HepG2 (cell line): ENCODE measurements around the gene AJUBA. TPM values are rescaled to one million over a fixed set of nuclear protein-coding genes. Genes with fewer than 3 reads are reported as not detected.

Source experiments
- ATM ChIP-seq: fragments of 450-650 bp; IDR thresholded peaks from 2 replicates; pipeline ENCODE4 v1.7.1; 2017; ENCODE audit warnings: mild to moderate bottlenecking, borderline replicate concordance
- HOXA7 ChIP-seq: sonication (generic); formaldehyde crosslinking; IDR thresholded peaks from 2 replicates; pipeline ENCODE4 v1.8.1; 2022; ENCODE audit warnings: mild to moderate bottlenecking, missing genetic modification reagents, moderate library complexity
- JARID2 ChIP-seq: sonication (generic); formaldehyde crosslinking; IDR thresholded peaks from 2 replicates; pipeline ENCODE4 v1.8.1; 2023; ENCODE audit warnings: missing genetic modification reagents, inconsistent platforms; ENCODE audit not compliant: insufficient replicate concordance
- JUND ChIP-seq: sonication (generic); formaldehyde crosslinking; IDR thresholded peaks from 2 replicates; pipeline ENCODE4 v1.8.0; 2022; ENCODE audit warnings: mild to moderate bottlenecking, missing genetic modification reagents
- PAWR ChIP-seq: sonication (generic); formaldehyde crosslinking; IDR thresholded peaks from 2 replicates; pipeline ENCODE4 v1.4.0; 2020; ENCODE audit warnings: missing genetic modification reagents, mild to moderate bottlenecking, borderline replicate concordance
- PPARG ChIP-seq: conservative IDR thresholded peaks from 2 replicates; pipeline ENCODE4 v1.6.1; 2016; ENCODE audit warnings: missing biosample characterization, missing genetic modification reagents
- SAP130 ChIP-seq: IDR thresholded peaks from 2 replicates; pipeline ENCODE4 v1.6.1; 2016; ENCODE audit warnings: low read depth
- SMARCE1 ChIP-seq: fragments of 450-650 bp; IDR thresholded peaks from 2 replicates; pipeline ENCODE4 v1.6.1; 2017; ENCODE audit warnings: borderline replicate concordance
- THAP11 ChIP-seq: IDR thresholded peaks from 2 replicates; pipeline ENCODE4 v1.6.1; 2016; ENCODE audit warnings: missing biosample characterization, missing genetic modification reagents
- ZBTB20 ChIP-seq: sonication (generic); formaldehyde crosslinking; IDR thresholded peaks from 2 replicates; pipeline ENCODE4 v1.8.1; 2023; ENCODE audit warnings: missing genetic modification reagents, low read depth, mild to moderate bottlenecking, borderline replicate concordance
- ZFP1 ChIP-seq: IDR thresholded peaks from 2 replicates; pipeline ENCODE4 v1.6.1; 2016
- ZNF563 ChIP-seq: sonication (generic); formaldehyde crosslinking; IDR thresholded peaks from 2 replicates; pipeline ENCODE4 v1.8.0; 2022; ENCODE audit warnings: mild to moderate bottlenecking, moderate library complexity, missing genetic modification reagents
- ZNF605 ChIP-seq: sonication (generic); formaldehyde crosslinking; IDR thresholded peaks from 2 replicates; pipeline ENCODE4 v1.8.0; 2022; ENCODE audit warnings: mild to moderate bottlenecking, missing genetic modification reagents
- polyA plus RNA-seq, 8 experiments: library from polyadenylated mRNA; depleted of rRNA in 3 of 8; stranded (reverse) in 7 of 8; unstranded in 1 of 8; fragments of >200 nt; fragmentation: Illumina TruSeq in 4 of 8; extraction: Trizol in 4 of 8; gene quantifications; 2 replicates each; pipeline versions ENCODE4 v1.2.1 to v1.2.3, GENCODE V29; 2011 to 2016; ENCODE audit warnings: low read depth in 4 of 8, missing spikeins in 1 of 8, mixed read lengths in 1 of 8; ENCODE audit not compliant: insufficient read depth in 1 of 8
- total RNA-seq, 5 experiments: library from RNA; depleted of rRNA; stranded (reverse); fragments of >200 nt; fragmentation: Illumina TruSeq; extraction: Trizol; gene quantifications; 2 replicates each; pipeline ENCODE4 v1.2.3, GENCODE V29; 2016; ENCODE audit warnings: low read depth in 1 of 5
- TF ChIP-seq, protein P1 (sequence below), 2 experiments: sonication (generic) in 1 of 2; formaldehyde crosslinking in 1 of 2; IDR thresholded peaks; 2 replicates each; pipeline versions ENCODE4 v1.5.1 to v1.6.1; 2011 to 2020; ENCODE audit warnings: borderline replicate concordance in 1 of 2, low read depth in 1 of 2, low read length in 1 of 2, mild to moderate bottlenecking in 1 of 2, missing genetic modification reagents in 1 of 2, moderate library complexity in 1 of 2
- TF ChIP-seq, protein P2 (sequence below): sonication (generic); formaldehyde crosslinking; IDR thresholded peaks from 2 replicates; pipeline ENCODE4 v1.4.0; 2020; ENCODE audit warnings: low read depth, mild to moderate bottlenecking, missing genetic modification reagents
- TF ChIP-seq, protein P3 (sequence below): sonication (generic); formaldehyde crosslinking; IDR thresholded peaks from 2 replicates; pipeline ENCODE4 v1.4.0; 2020; ENCODE audit warnings: missing genetic modification reagents, mild to moderate bottlenecking, borderline replicate concordance
- TF ChIP-seq, protein P4 (sequence below), 2 experiments: IDR thresholded peaks; 2 replicates each; pipeline ENCODE4 v1.6.1; 2011 to 2012; ENCODE audit warnings: low read length in 2 of 2, borderline replicate concordance in 1 of 2, low read depth in 1 of 2, mild to moderate bottlenecking in 1 of 2, moderate library complexity in 1 of 2

Gene AJUBA
- total and polyA plus RNA-seq, 2 of the 13 experiments (the other 11 are each of a cell fraction or from before 2014, with no cell fraction given) = 157 to 241 TPM

DNA sequence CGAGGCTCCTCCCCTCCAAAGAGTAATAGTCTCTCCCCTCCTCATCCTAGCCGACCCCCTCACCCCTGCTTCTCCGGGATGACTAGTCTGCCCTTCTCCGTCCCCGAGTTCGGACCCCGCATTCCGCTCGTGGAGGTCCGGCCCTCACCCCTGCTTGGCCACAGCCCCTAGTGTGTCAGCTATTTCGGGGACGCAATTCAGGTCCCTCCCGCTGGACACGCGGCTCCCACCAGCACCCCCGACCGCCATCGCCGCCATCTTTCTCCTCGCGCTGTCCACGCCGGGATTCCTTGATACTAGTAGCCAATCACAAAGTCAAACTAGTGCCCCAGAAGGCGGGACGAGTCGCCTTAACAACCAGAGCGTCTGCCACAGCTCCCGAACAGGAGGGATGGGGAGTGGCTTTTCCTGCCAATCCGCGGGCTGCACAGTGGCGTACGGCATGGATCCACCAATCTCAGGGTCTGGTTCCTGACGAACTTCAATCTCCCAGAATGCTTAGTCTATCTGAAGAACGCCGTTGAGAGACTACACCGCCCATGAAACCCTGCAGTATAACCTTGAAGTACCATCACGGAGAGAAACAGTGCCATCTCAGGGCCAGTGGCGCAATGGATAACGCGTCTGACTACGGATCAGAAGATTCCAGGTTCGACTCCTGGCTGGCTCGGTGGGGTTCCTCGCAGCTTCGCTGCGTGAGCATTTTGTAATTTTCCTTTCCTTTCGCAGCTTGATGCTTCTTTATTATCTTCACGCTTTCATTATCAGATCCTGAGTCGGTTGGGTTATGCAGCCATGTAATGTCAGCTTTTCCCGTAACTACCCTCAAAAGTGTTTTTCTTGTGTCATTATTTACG lies 53.0 kb downstream of the AJUBA start, which contains the start of gene PRMT5 (continued):
- TF ChIP-seq, protein P1, sequence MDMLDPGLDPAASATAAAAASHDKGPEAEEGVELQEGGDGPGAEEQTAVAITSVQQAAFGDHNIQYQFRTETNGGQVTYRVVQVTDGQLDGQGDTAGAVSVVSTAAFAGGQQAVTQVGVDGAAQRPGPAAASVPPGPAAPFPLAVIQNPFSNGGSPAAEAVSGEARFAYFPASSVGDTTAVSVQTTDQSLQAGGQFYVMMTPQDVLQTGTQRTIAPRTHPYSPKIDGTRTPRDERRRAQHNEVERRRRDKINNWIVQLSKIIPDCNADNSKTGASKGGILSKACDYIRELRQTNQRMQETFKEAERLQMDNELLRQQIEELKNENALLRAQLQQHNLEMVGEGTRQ (IDR thresholded peaks at IDR 0.05; ENCODE audit: low read depth, low read length) = no peak
- TF ChIP-seq, protein P1 (CRISPR knock-in tag; IDR thresholded peaks at IDR 0.05; ENCODE audit: borderline replicate concordance) = no peak; the same call in 1 of the 2 replicates
- TF ChIP-seq SAP130 (CRISPR knock-in tag) = peak; percentile 99
- TF ChIP-seq ATM = no peak
- TF ChIP-seq SMARCE1 = no peak
- TF ChIP-seq ZNF605 (CRISPR knock-in tag) = peak; percentile 99
- peak; percentile 91 for TF ChIP-seq PPARG (CRISPR knock-in tag)
- TF ChIP-seq ZFP1 (CRISPR knock-in tag) = peak; percentile 97
- peak; percentile 95; the same call in 1 of the 2 replicates for TF ChIP-seq ZNF563 (CRISPR knock-in tag)
- TF ChIP-seq, protein P2, sequence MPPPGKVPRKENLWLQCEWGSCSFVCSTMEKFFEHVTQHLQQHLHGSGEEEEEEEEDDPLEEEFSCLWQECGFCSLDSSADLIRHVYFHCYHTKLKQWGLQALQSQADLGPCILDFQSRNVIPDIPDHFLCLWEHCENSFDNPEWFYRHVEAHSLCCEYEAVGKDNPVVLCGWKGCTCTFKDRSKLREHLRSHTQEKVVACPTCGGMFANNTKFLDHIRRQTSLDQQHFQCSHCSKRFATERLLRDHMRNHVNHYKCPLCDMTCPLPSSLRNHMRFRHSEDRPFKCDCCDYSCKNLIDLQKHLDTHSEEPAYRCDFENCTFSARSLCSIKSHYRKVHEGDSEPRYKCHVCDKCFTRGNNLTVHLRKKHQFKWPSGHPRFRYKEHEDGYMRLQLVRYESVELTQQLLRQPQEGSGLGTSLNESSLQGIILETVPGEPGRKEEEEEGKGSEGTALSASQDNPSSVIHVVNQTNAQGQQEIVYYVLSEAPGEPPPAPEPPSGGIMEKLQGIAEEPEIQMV (CRISPR knock-in tag) = peak; percentile 96
- TF ChIP-seq, protein P3, sequence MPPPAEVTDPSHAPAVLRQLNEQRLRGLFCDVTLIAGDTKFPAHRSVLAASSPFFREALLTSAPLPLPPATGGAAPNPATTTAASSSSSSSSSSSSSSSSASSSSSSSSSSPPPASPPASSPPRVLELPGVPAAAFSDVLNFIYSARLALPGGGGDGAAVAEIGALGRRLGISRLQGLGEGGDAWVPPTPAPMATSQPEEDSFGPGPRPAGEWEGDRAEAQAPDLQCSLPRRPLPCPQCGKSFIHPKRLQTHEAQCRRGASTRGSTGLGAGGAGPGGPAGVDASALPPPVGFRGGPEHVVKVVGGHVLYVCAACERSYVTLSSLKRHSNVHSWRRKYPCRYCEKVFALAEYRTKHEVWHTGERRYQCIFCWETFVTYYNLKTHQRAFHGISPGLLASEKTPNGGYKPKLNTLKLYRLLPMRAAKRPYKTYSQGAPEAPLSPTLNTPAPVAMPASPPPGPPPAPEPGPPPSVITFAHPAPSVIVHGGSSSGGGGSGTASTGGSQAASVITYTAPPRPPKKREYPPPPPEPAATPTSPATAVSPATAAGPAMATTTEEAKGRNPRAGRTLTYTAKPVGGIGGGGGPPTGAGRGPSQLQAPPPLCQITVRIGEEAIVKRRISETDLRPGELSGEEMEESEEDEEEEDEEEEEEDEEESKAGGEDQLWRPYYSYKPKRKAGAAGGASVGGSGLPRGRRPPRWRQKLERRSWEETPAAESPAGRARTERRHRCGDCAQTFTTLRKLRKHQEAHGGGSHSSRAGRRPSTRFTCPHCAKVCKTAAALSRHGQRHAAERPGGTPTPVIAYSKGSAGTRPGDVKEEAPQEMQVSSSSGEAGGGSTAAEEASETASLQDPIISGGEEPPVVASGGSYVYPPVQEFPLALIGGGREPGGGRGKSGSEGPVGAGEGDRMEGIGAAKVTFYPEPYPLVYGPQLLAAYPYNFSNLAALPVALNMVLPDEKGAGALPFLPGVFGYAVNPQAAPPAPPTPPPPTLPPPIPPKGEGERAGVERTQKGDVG (CRISPR knock-in tag) = peak; percentile 71
- TF ChIP-seq THAP11 = peak; percentile 94
- TF ChIP-seq PAWR = no peak
- TF ChIP-seq JUND = peak; percentile 70; the same call in 1 of the 2 replicates
- TF ChIP-seq JARID2 (CRISPR knock-in tag) = no peak
- TF ChIP-seq ZBTB20 (CRISPR knock-in tag) = peak; percentile 90
- 0 out of 2 replicates have a peak, but pooled peaks have one; percentile 88 for TF ChIP-seq HOXA7 (CRISPR knock-in tag)
- TF ChIP-seq, protein P4, sequence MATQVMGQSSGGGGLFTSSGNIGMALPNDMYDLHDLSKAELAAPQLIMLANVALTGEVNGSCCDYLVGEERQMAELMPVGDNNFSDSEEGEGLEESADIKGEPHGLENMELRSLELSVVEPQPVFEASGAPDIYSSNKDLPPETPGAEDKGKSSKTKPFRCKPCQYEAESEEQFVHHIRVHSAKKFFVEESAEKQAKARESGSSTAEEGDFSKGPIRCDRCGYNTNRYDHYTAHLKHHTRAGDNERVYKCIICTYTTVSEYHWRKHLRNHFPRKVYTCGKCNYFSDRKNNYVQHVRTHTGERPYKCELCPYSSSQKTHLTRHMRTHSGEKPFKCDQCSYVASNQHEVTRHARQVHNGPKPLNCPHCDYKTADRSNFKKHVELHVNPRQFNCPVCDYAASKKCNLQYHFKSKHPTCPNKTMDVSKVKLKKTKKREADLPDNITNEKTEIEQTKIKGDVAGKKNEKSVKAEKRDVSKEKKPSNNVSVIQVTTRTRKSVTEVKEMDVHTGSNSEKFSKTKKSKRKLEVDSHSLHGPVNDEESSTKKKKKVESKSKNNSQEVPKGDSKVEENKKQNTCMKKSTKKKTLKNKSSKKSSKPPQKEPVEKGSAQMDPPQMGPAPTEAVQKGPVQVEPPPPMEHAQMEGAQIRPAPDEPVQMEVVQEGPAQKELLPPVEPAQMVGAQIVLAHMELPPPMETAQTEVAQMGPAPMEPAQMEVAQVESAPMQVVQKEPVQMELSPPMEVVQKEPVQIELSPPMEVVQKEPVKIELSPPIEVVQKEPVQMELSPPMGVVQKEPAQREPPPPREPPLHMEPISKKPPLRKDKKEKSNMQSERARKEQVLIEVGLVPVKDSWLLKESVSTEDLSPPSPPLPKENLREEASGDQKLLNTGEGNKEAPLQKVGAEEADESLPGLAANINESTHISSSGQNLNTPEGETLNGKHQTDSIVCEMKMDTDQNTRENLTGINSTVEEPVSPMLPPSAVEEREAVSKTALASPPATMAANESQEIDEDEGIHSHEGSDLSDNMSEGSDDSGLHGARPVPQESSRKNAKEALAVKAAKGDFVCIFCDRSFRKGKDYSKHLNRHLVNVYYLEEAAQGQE (IDR thresholded peaks at IDR 0.05; ENCODE audit: borderline replicate concordance in 1 of 2, low read depth in 1 of 2, low read length in 2 of 2) = peak in 1 of 2 experiments; percentile 77; a peak in 1 of 4 replicates
